Thyroid gland (tissue), 4 donors: Measurements from ENCODE around the gene CTBP1. TPM values are rescaled to one million over a fixed set of nuclear protein-coding genes. Genes with fewer than 3 reads are reported as not detected.

ENCODE experiments used
- DNase-seq, 2 donors: peaks; one replicate each; pipeline ENCODE4 v3.0.0-alpha.2; 2019
- H3K27ac ChIP-seq, 3 donors: fragments of 200-600 bp; sonication (generic); 1 replicate in 2 of 3; 2 replicates in 1 of 3; pipeline ENCODE4 v1.5.1; 2016 to 2019; ENCODE audit warnings: mild to moderate bottlenecking in 1 of 3, moderate library complexity in 1 of 3
- H3K27me3 ChIP-seq: fragments of 200-600 bp; sonication (generic); one replicate; pipeline ENCODE4 v1.5.1; 2019
- H3K36me3 ChIP-seq, 2 donors: fragments of 200-600 bp; sonication (generic); one replicate each; pipeline ENCODE4 v1.5.1; 2016 to 2019
- H3K4me1 ChIP-seq, 2 donors: fragments of 200-600 bp; sonication (generic); one replicate each; pipeline ENCODE4 v1.5.1; 2017 to 2019
- H3K4me3 ChIP-seq, 3 donors: fragments of 200-600 bp; sonication (generic); replicated peaks in 1 of 3; 1 replicate in 2 of 3; 2 replicates in 1 of 3; pipeline ENCODE4 v1.5.1; 2016; ENCODE audit warnings: mild to moderate bottlenecking in 1 of 3
- H3K9me3 ChIP-seq: fragments of 200-600 bp; sonication (generic); one replicate; pipeline ENCODE4 v1.5.1; 2017
- CTCF ChIP-seq, 6 experiments: fragments of 200-600 bp in 3 of 6; fragments of 450-650 bp in 3 of 6; sonication (generic) in 3 of 6; IDR thresholded peaks; one replicate each; pipeline ENCODE4 v1.5.1; 2016 to 2019; ENCODE audit warnings: antibody characterized with exemption in 6 of 6, mild to moderate bottlenecking in 2 of 6, inconsistent platforms in 1 of 6, moderate library complexity in 1 of 6
- POLR2A ChIP-seq, 2 donors: fragments of 450-650 bp; IDR thresholded peaks; one replicate each; pipeline ENCODE4 v1.6.1; 2017; ENCODE audit warnings: antibody characterized with exemption in 2 of 2, mild to moderate bottlenecking in 2 of 2, moderate library complexity in 1 of 2
- WGBS, 2 donors: methylation state at CpG; one replicate each; pipeline ENCODE4 v1.1.5; 2017; 5-methylcytosine and 5-hydroxymethylcytosine counted together
- intact Hi-C: fragments of 100-400 bp; cut with DNase I; formaldehyde crosslinking; loops from one replicate; pipeline ENCODE4 v1.15.1; 2023
- total RNA-seq, 4 donors: library from RNA; depleted of rRNA; stranded (reverse); fragments of >200 nt; gene quantifications; one replicate each; pipeline ENCODE4 v1.2.3, GENCODE V29; 2016

The CTBP1 gene
- total RNA-seq = 100 to 1,000 TPM; 102 to 226 (median 177) TPM

GRCh38 chr4:1248245-1249147 is at the start of gene CTBP1:
TSS of gene CTBP1 (minus strand) at chr4:1249130. CDS start at chr4:1241331, 7,799 bp downstream.
- no peaks in the 10 kb centered on the region for H3K27me3 ChIP-seq
- DNase-seq = peak; percentile 72 to 77
- intact Hi-C loops = no loop called here
- no peak for TF ChIP-seq CTCF (IDR thresholded peaks at IDR 0.05)
- TF ChIP-seq POLR2A (IDR thresholded peaks at IDR 0.05) = peak; percentile 41 to 62
- peak within 1 kb of the TSS; percentile 79 to 95 (median 93) for H3K4me3 ChIP-seq
- H3K9me3 ChIP-seq = no peaks in the 10 kb centered on the region
- 0 to 4% methylated on average over 5 of the region's 163 CpGs for WGBS, 2 donors
- H3K4me1 ChIP-seq = peaks cover 40 to 54% of the 10 kb centered on the region in 2 donors
- peak within 1 kb of the TSS; percentile 94 to 95 (median 94) for H3K27ac ChIP-seq
- no peaks in the 10 kb centered on the region for H3K36me3 ChIP-seq

GRCh38 chr4:1298461-1298860 is 49.5 kb upstream of the CTBP1 start:
- Histone ChIP-seq H3K27ac (no peak overlapping the region), H3K4me3 (no peak overlapping the region), H3K4me1 (peaks cover 14 to 22% of the 10 kb centered on the region in 2 donors), H3K9me3 (no peaks in the 10 kb centered on the region), H3K27me3 (no peaks in the 10 kb centered on the region), H3K36me3 (peaks cover 0 to 10% of the 10 kb centered on the region in 2 donors)
- intact Hi-C loops = no loop called here
- no peak for DNase-seq
- no peak for TF ChIP-seq CTCF (IDR thresholded peaks at IDR 0.05)
- WGBS, 2 donors = 93 to 94% methylated on average over 7 of the region's 7 CpGs

GRCh38 chr4:1297456-1298325 is 48.8 kb upstream of the CTBP1 start:
- no peak for TF ChIP-seq CTCF (IDR thresholded peaks at IDR 0.05)
- no peak for TF ChIP-seq POLR2A (IDR thresholded peaks at IDR 0.05)
- intact Hi-C loops = no loop called here
- 92 to 95% methylated on average over 32 of the region's 32 CpGs for WGBS, 2 donors
- Histone ChIP-seq H3K27ac (no peak overlapping the region), H3K4me3 (no peak overlapping the region), H3K9me3 (no peaks in the 10 kb centered on the region), H3K4me1 (peaks cover 12 to 23% of the 10 kb centered on the region in 2 donors), H3K27me3 (no peaks in the 10 kb centered on the region), H3K36me3 (peaks cover 0 to 10% of the 10 kb centered on the region in 2 donors)
- no peak for DNase-seq

GRCh38 chr4:1297023-1297395 is 48.1 kb upstream of the CTBP1 start:
- intact Hi-C loops = no loop called here
- TF ChIP-seq POLR2A (IDR thresholded peaks at IDR 0.05) (no peak), CTCF (IDR thresholded peaks at IDR 0.05) (no peak)
- DNase-seq = no peak
- Histone ChIP-seq H3K27me3 (no peaks in the 10 kb centered on the region), H3K4me3 (no peak overlapping the region), H3K36me3 (peaks cover 0 to 10% of the 10 kb centered on the region in 2 donors), H3K9me3 (no peaks in the 10 kb centered on the region), H3K27ac (no peak overlapping the region), H3K4me1 (peaks cover 12 to 27% of the 10 kb centered on the region in 2 donors)
- 90 to 94% methylated on average over 22 of the region's 22 CpGs for WGBS, 2 donors
